Skeletal muscle tissue (tissue), 4 donors: ENCODE results near the gene SNX6. TPM values are rescaled to one million over a fixed set of nuclear protein-coding genes. Genes with fewer than 3 reads are reported as not detected.
A peak's percentile ranks its signal among the peaks of the same experiment; 100 is the strongest.
"Not testable (repeated sequence)": the region's sequence is repeated elsewhere in the genome, so short reads cannot be mapped to it uniquely, and the experiment has no call there.

ENCODE experiments used
- H3K27ac ChIP-seq: one replicate; pipeline ENCODE4 v1.7.0; 2013; ENCODE audit warnings: mild to moderate bottlenecking, low read depth, low read length, inconsistent platforms
- H3K27me3 ChIP-seq, 3 donors: one replicate each; pipeline ENCODE4 v1.7.0; 2013; ENCODE audit warnings: low read length in 3 of 3; ENCODE audit not compliant: control insufficient read depth in 3 of 3, insufficient read depth in 3 of 3
- H3K36me3 ChIP-seq, 3 donors: one replicate each; pipeline ENCODE4 v1.7.0; 2013; ENCODE audit warnings: low read length in 3 of 3; ENCODE audit not compliant: control insufficient read depth in 3 of 3, insufficient read depth in 3 of 3
- H3K4me1 ChIP-seq, 3 donors: one replicate each; pipeline ENCODE4 v1.7.0; 2013; ENCODE audit warnings: low read length in 3 of 3, mild to moderate bottlenecking in 3 of 3; ENCODE audit not compliant: control insufficient read depth in 3 of 3, insufficient read depth in 3 of 3
- H3K4me3 ChIP-seq, 3 donors: one replicate each; pipeline ENCODE4 v1.7.0; 2013; ENCODE audit warnings: low read length in 3 of 3
- H3K9ac ChIP-seq, 3 donors: one replicate each; pipeline ENCODE4 v1.7.0; 2013; ENCODE audit warnings: low read length in 3 of 3, mild to moderate bottlenecking in 3 of 3, moderate library complexity in 2 of 3, low read depth in 1 of 3
- H3K9me3 ChIP-seq, 3 donors: one replicate each; pipeline ENCODE4 v1.7.0; 2013; ENCODE audit warnings: low read length in 3 of 3; ENCODE audit not compliant: control insufficient read depth in 3 of 3
- total RNA-seq: library from RNA; depleted of rRNA; stranded (reverse); fragments of >200 nt; gene quantifications from one replicate; pipeline ENCODE4 v1.2.3, GENCODE V29; 2014
- donor health status: Osteomylitis.

The SNX6 gene
- total RNA-seq, 1 donor from 2014 or later = 82.5 TPM

- H3K9me3 ChIP-seq, H3K27ac ChIP-seq, H3K27me3 ChIP-seq: not testable (repeated sequence)
- Histone ChIP-seq H3K9ac (peak overlapping the region in 1 of 3 donors; percentile 99), H3K4me3 (peak overlapping the region; percentile 96 to 99 (median 99)), H3K36me3 (peaks cover 6 to 19% (median 12%) of the 10 kb centered on the region in 3 donors), H3K4me1 (peaks cover 11 to 18% (median 13%) of the 10 kb centered on the region in 3 donors)
Observed at GRCh38 chr14:34538096-34538495, 91.9 kb downstream of the SNX6 start.

DNA sequence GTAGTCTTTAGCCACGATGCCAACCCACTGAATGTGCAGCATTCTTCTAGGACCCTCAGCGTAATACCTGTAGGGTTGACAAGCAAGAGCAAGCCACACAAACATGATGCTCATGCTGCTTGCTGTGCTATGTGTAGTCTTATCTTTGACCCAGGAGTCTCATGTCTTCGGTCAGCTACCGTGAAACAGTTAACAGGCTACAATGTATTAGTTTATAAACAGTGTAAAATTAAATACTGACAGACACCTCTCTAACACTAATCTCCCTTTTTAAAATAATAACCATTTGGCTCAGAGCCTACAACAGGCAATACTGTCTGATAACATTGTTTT, 92.3 kb downstream of the SNX6 start:
- no peak overlapping the region for H3K4me3 ChIP-seq
- H3K36me3 ChIP-seq = peaks cover 7 to 24% (median 15%) of the 10 kb centered on the region in 3 donors
- H3K4me1 ChIP-seq = peaks cover 11 to 18% (median 13%) of the 10 kb centered on the region in 3 donors
- H3K27ac ChIP-seq = no peak overlapping the region
- no peaks in the 10 kb centered on the region for H3K27me3 ChIP-seq
- peak overlapping the region in 1 of 3 donors; percentile 8 for H3K9ac ChIP-seq
- no peaks in the 10 kb centered on the region for H3K9me3 ChIP-seq

DNA sequence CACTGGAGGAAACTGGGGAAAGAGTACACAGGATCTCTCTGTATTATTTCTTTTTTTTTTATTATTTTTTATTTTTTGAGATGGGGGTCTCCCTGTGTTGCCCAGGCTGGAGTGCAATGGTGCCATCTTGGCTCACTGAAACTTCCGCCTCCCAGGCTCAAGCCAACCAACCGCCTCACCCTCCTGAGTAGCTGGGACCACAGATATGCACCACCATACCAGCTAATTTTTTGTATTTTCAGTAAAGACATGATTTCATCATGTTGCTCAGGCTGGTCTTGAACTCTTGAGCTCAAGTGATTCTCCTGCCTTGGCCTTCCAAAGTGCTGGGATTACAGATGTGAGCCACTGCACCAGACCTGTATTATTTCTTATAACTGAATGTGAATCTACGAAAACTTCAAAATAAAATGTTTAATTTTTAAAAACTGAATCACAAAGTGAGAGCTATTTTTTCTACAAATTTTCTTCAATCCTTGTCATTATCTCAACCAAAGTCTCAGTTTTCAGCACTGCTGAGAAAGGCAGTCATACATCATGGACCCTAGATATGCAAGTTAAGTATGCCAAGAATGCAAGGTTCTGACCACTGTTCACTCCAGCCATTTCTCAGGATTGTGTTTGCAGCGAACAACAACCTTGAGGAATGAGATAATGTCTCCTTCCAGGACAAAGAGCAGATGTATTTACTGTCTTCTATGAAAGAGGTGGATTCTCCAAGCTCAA, 92.8 kb downstream of the SNX6 start:
- Histone ChIP-seq H3K9me3 (no peaks in the 10 kb centered on the region), H3K4me1 (peaks cover 11 to 18% (median 13%) of the 10 kb centered on the region in 3 donors), H3K9ac (no peak overlapping the region), H3K36me3 (peaks cover 10 to 29% (median 20%) of the 10 kb centered on the region in 3 donors), H3K27me3 (no peaks in the 10 kb centered on the region), H3K27ac (no peak overlapping the region), H3K4me3 (no peak overlapping the region)

- no peak overlapping the region for H3K27ac ChIP-seq
- H3K9me3 ChIP-seq = no peaks in the 10 kb centered on the region
- H3K9ac ChIP-seq = no peak overlapping the region
- no peaks in the 10 kb centered on the region for H3K4me1 ChIP-seq
- peaks cover 50 to 65% (median 62%) of the 10 kb centered on the region in 3 donors for H3K36me3 ChIP-seq
- H3K4me3 ChIP-seq = no peak overlapping the region
- H3K27me3 ChIP-seq = no peaks in the 10 kb centered on the region
Observed at GRCh38 chr14:34527591-34527990, 102.4 kb downstream of the SNX6 start.

- H3K4me3 ChIP-seq, H3K4me1 ChIP-seq, H3K27me3 ChIP-seq, H3K27ac ChIP-seq, H3K9me3 ChIP-seq, H3K9ac ChIP-seq: not testable (repeated sequence)
- peaks cover 58 to 73% (median 65%) of the 10 kb centered on the region in 3 donors for H3K36me3 ChIP-seq
Observed at GRCh38 chr14:34524216-34524615, 105.7 kb downstream of the SNX6 start.

GRCh38 chr14:34522496-34522895, 107.5 kb downstream of the SNX6 start:
- Histone ChIP-seq H3K9ac (no peak overlapping the region), H3K4me1 (no peaks in the 10 kb centered on the region), H3K27me3 (no peaks in the 10 kb centered on the region), H3K36me3 (peaks cover 53 to 70% (median 67%) of the 10 kb centered on the region in 3 donors), H3K4me3 (no peak overlapping the region), H3K9me3 (no peaks in the 10 kb centered on the region), H3K27ac (no peak overlapping the region)

DNA sequence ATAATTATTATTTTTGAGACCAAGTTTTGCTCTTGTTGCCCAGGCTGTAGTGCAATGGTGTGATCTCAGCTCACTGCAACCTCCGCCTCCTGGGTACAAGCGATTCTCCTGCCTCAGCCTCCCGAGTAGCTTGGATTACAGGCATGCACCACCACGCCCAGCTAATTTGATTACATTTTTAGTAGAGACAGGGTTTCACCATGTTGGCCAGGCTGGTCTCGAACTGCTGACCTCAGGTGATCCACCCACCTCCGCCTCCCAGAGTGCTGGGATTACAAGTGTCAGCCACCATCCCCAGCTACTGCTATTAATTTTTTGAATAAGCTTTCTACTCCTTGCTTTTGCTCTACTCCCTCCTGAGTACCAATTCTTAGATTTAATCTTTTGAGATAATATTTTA, 108.9 kb downstream of the SNX6 start:
- H3K9ac ChIP-seq, H3K4me1 ChIP-seq, H3K4me3 ChIP-seq, H3K9me3 ChIP-seq, H3K27me3 ChIP-seq, H3K27ac ChIP-seq: not testable (repeated sequence)
- H3K36me3 ChIP-seq = peaks cover 51 to 66% (median 60%) of the 10 kb centered on the region in 3 donors

DNA sequence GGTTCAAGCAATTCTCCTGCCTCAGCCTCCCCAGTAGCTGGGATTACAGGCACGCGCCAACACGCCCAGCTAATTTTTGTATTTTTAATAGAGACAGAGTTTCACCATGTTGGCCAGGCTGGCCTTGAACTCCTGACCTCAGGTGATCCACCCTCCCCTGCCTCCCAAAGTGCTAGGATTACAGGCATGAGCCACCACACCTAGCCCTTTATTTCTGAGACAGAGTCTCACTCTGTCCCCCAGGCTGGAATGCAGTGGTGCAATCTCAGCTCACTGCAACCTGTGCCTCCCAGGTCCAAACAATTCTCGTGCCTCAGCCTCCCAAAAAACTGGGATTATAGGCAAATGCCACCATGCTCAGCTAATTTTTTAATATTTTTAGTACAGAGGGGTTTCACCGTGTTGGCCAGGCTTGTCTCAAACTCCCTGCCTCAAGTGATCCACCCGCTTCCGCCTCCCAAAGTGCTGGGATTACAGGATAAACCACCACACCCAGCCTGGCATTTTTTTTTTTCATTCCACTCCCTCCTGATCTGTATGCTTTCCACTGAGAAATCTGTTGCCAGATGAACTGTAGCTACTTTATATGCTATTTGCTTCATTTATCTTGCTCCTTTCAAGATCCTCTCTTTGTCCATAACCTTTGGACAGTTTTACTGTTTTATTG, 109.5 kb downstream of the SNX6 start:
- not testable (repeated sequence) for H3K4me3 ChIP-seq

More for the DNA sequence above, 109.5 kb downstream of the SNX6 start:
- not testable (repeated sequence) for H3K4me1 ChIP-seq, H3K27ac ChIP-seq, H3K9me3 ChIP-seq, H3K9ac ChIP-seq, H3K27me3 ChIP-seq
- peaks cover 51 to 68% (median 62%) of the 10 kb centered on the region in 3 donors for H3K36me3 ChIP-seq
